HCT116 (cell line): ENCODE measurements around the gene CIBAR2. TPM values are rescaled to one million over a fixed set of nuclear protein-coding genes. Genes with fewer than 3 reads are reported as not detected.

ENCODE experiments used
- ATAC-seq: fragments of 200-7000 bp; cut with Tn5 transposase; 2 replicates; pipeline ENCODE4 v1.9.1; 2020; ENCODE audit warnings: mild to moderate bottlenecking, moderate library complexity
- BruUV-seq: library from RNA; stranded (reverse); fragments of 400-500 nt; replicated peaks from 2 replicates; lab custom pipeline; 2021; lab: Mats Ljungman, UMichigan
- CTCF ChIA-PET: fragments of 300-600 bp; sonication (Branson Sonifier 250); formaldehyde crosslinking; loops from one replicate; lab custom pipeline; 2021; ENCODE audit warnings: antibody characterized with exemption; lab: Charles Lee
- POLR2A ChIA-PET: fragments of 300-600, 350-600 bp; sonication (Branson Sonifier 250); formaldehyde crosslinking; loops from one replicate; lab custom pipeline; 2021; ENCODE audit warnings: antibody characterized with exemption; lab: Charles Lee
- RAD21 ChIA-PET, 2 experiments: fragments of 300-600 bp; sonication (Branson Sonifier 250); formaldehyde crosslinking; loops; one replicate each; lab custom pipeline; 2023; ENCODE audit warnings: low total read pairs in 2 of 2; ENCODE audit not compliant: uncharacterized antibody in 2 of 2, unreplicated experiment in 2 of 2, low non-redundant PET in 1 of 2; lab: Charles Lee
- DNase-seq: peaks from one replicate; pipeline ENCODE4 v3.0.0-alpha.2; 2010; ENCODE audit warnings: low read depth, low spot score
- H2AFZ ChIP-seq: fragments of 200-600 bp; shearing (Covaris generic), sonication (generic); 2 replicates; pipeline ENCODE4 v1.6.1; 2017; ENCODE audit warnings: low read depth, mixed run types, mixed read lengths, antibody characterized with exemption, low read length; ENCODE audit not compliant: poor library complexity, severe bottlenecking
- H3K27ac ChIP-seq: 2 replicates; pipeline ENCODE4 v1.5.1; 2012; ENCODE audit warnings: low read depth, low read length
- H3K27me3 ChIP-seq: fragments of 200-600 bp; sonication (generic); 2 replicates; pipeline ENCODE4 v1.6.1; 2016; ENCODE audit warnings: mixed run types, low read length, mixed read lengths; ENCODE audit not compliant: insufficient read depth
- H3K36me3 ChIP-seq, 2 experiments: fragments of 200-500 bp in 1 of 2; fragments of 200-600 bp in 1 of 2; sonication (Bioruptor generic) in 1 of 2; sonication (generic) in 1 of 2; 2 replicates each; pipeline versions ENCODE4 v1.5.1 to v1.6.1; 2014 to 2016; ENCODE audit warnings: low read length in 2 of 2, inconsistent platforms in 1 of 2, mixed read lengths in 1 of 2, mixed run types in 1 of 2; ENCODE audit not compliant: insufficient read depth in 2 of 2, control insufficient read depth in 1 of 2
- H3K4me1 ChIP-seq, 2 experiments: fragments of 200-600 bp in 1 of 2; sonication (generic) in 1 of 2; 2 replicates each; pipeline versions ENCODE4 v1.5.1 to v1.6.1; 2012 to 2017; ENCODE audit warnings: low read length in 2 of 2, inconsistent platforms in 1 of 2, mild to moderate bottlenecking in 1 of 2, mixed read lengths in 1 of 2, mixed run types in 1 of 2, moderate library complexity in 1 of 2; ENCODE audit not compliant: insufficient read depth in 2 of 2, control insufficient read depth in 1 of 2
- H3K4me2 ChIP-seq: fragments of 200-600 bp; sonication (generic); 2 replicates; pipeline ENCODE4 v1.6.1; 2017; ENCODE audit warnings: mixed run types, low read length, mixed read lengths
- H3K4me3 ChIP-seq, 2 experiments: fragments of 200-600 bp in 1 of 2; sonication (generic) in 1 of 2; replicated peaks in 1 of 2; 2 replicates each; pipeline ENCODE4 v1.5.1; 2011 to 2016; ENCODE audit warnings: low read length in 2 of 2, control low read depth in 1 of 2, low read depth in 1 of 2, mild to moderate bottlenecking in 1 of 2, mixed read lengths in 1 of 2, mixed run types in 1 of 2
- H3K79me2 ChIP-seq: fragments of 200-600 bp; sonication (generic); 2 replicates; pipeline ENCODE4 v1.6.1; 2017; ENCODE audit warnings: mild to moderate bottlenecking, mixed run types, low read length, moderate library complexity, mixed read lengths; ENCODE audit not compliant: insufficient read depth
- H3K9ac ChIP-seq: fragments of 200-600 bp; sonication (generic); 2 replicates; pipeline ENCODE4 v1.6.1; 2016; ENCODE audit warnings: low read length, mixed read lengths
- H3K9me2 ChIP-seq: fragments of 200-600 bp; sonication (generic), shearing (Covaris generic); 2 replicates; pipeline ENCODE4 v1.6.1; 2017; ENCODE audit warnings: mixed run types, mild to moderate bottlenecking, moderate library complexity; ENCODE audit not compliant: insufficient read depth
- H3K9me3 ChIP-seq, 2 experiments: fragments of 200-500 bp in 1 of 2; fragments of 200-600 bp in 1 of 2; sonication (Bioruptor generic) in 1 of 2; sonication (generic) in 1 of 2; 2 replicates each; pipeline ENCODE4 v1.6.1; 2014 to 2017; ENCODE audit warnings: low read length in 2 of 2, mixed read lengths in 2 of 2, inconsistent platforms in 1 of 2, low read depth in 1 of 2, mild to moderate bottlenecking in 1 of 2, mixed run types in 1 of 2, moderate library complexity in 1 of 2; ENCODE audit not compliant: control insufficient read depth in 1 of 2, insufficient read depth in 1 of 2
- H4K20me1 ChIP-seq: fragments of 200-600 bp; sonication (generic), shearing (Covaris generic); 2 replicates; pipeline ENCODE4 v1.6.1; 2017; ENCODE audit warnings: mixed run types, mild to moderate bottlenecking, moderate library complexity; ENCODE audit not compliant: insufficient read depth
- CBX3 ChIP-seq: IDR thresholded peaks from 2 replicates; pipeline ENCODE4 v1.6.1; 2012; ENCODE audit warnings: low read depth
- CEBPB ChIP-seq: IDR thresholded peaks from 2 replicates; pipeline ENCODE4 v1.6.1; 2012; ENCODE audit warnings: low read depth
- EGR1 ChIP-seq: IDR thresholded peaks from 2 replicates; pipeline ENCODE4 v1.6.1; 2012; ENCODE audit warnings: low read depth
- ELF1 ChIP-seq: IDR thresholded peaks from 2 replicates; pipeline ENCODE4 v1.6.1; 2012; ENCODE audit warnings: low read depth, borderline replicate concordance
- EZH2 ChIP-seq: fragments of 200-600 bp; sonication (generic); IDR thresholded peaks from 2 replicates; pipeline ENCODE4 v1.6.1; 2017; ENCODE audit warnings: antibody characterized with exemption, mixed run types
- FOSL1 ChIP-seq: IDR thresholded peaks from 2 replicates; pipeline ENCODE4 v1.6.1; 2012; ENCODE audit warnings: low read depth
- JUND ChIP-seq: IDR thresholded peaks from 2 replicates; pipeline ENCODE4 v1.6.1; 2012
- MAX ChIP-seq: IDR thresholded peaks from 2 replicates; pipeline ENCODE4 v1.6.1; 2012
- POLR2AphosphoS5 ChIP-seq: IDR thresholded peaks from 2 replicates; pipeline ENCODE4 v1.6.1; 2011; ENCODE audit warnings: mild to moderate bottlenecking, low read depth, low read length, moderate library complexity
- RAD21 ChIP-seq: IDR thresholded peaks from 2 replicates; pipeline ENCODE4 v1.6.1; 2012; ENCODE audit warnings: low read depth, mild to moderate bottlenecking
- SP1 ChIP-seq: IDR thresholded peaks from 2 replicates; pipeline ENCODE4 v1.6.1; 2012; ENCODE audit warnings: low read depth
- SRF ChIP-seq: IDR thresholded peaks from 2 replicates; pipeline ENCODE4 v1.6.1; 2012; ENCODE audit warnings: low read depth
- YY1 ChIP-seq: IDR thresholded peaks from 2 replicates; pipeline ENCODE4 v1.6.1; 2011; ENCODE audit warnings: low read length, low read depth, moderate library complexity, mild to moderate bottlenecking; ENCODE audit not compliant: insufficient replicate concordance; ENCODE audit errors: extremely low read depth
- ZBTB33 ChIP-seq: IDR thresholded peaks from 2 replicates; pipeline ENCODE4 v1.6.1; 2011; ENCODE audit warnings: mild to moderate bottlenecking, low read length, moderate library complexity; ENCODE audit not compliant: insufficient replicate concordance; ENCODE audit errors: extremely low read depth
- ZFX ChIP-seq: fragments of 450-650 bp; IDR thresholded peaks from 2 replicates; pipeline ENCODE4 v1.6.1; 2017
- ZNF274 ChIP-seq: fragments of 200-500 bp; sonication (Bioruptor generic); IDR thresholded peaks from 2 replicates; pipeline ENCODE4 v1.6.1; 2014; ENCODE audit warnings: mild to moderate bottlenecking, low read depth, low read length, inconsistent platforms
- intact Hi-C: fragments of 100-400 bp; cut with micrococcal nuclease; formaldehyde crosslinking; loops from 2 replicates; pipeline ENCODE4 v1.10.0; 2022
- total RNA-seq: library from RNA; stranded (reverse); gene quantifications from one replicate; pipeline ENCODE4 v1.2.1, GENCODE V29; 2021; ENCODE audit not compliant: unreplicated experiment

Gene CIBAR2
- total RNA-seq, 1 experiment from 2014 or later, result 0.27 TPM

- TF ChIP-seq ZNF274 (no peak), SP1 (no peak), FOSL1 (no peak), ELF1 (no peak), RAD21 (no peak), ZFX (no peak), EGR1 (no peak), ZBTB33 (no peak), CBX3 (no peak)
These were observed 40.8 kb upstream of the CIBAR2 start (continued) for GRCh38 chr16:85153046-85153445.

GRCh38 chr16:85152414-85153030, 40.2 kb upstream of the CIBAR2 start:
- DNase-seq, result no peak

More at GRCh38 chr16:85152414-85153030, 40.2 kb upstream of the CIBAR2 start:
- no peak overlapping the region for H3K9ac ChIP-seq
- peaks cover 5 to 11% of the 10 kb centered on the region in 2 experiments; a peak in 3 of 4 replicates for H3K4me1 ChIP-seq
- H3K9me2 ChIP-seq, result no peaks in the 10 kb centered on the region
- intact Hi-C loops, result no loop called here
- BruUV-seq, result no TSS peak
- RAD21 ChIA-PET, result no interaction called here
- H4K20me1 ChIP-seq, result no peaks in the 10 kb centered on the region
- H3K79me2 ChIP-seq, result no peaks in the 10 kb centered on the region
- H2AFZ ChIP-seq, result no peak overlapping the region
- TF ChIP-seq POLR2AphosphoS5 (no peak), JUND (no peak), CEBPB (no peak), ZFX (no peak), YY1 (no peak), MAX (no peak), SRF (no peak), EZH2 (no peak), ZNF274 (no peak), CBX3 (no peak), ELF1 (no peak)
- no peaks in the 10 kb centered on the region for H3K36me3 ChIP-seq
- CTCF ChIA-PET, result interaction anchor here (1.1 to 1.7 kb wide), 2 partner anchors 20 to 22 kb away, joined by 3 to 5 read pairs; no protein-coding TSS in a partner anchor
- peaks cover 7% of the 10 kb centered on the region; the same call in 1 of the 2 replicates for H3K27me3 ChIP-seq
- no peaks in the 10 kb centered on the region for H3K9me3 ChIP-seq
- no peak overlapping the region for H3K27ac ChIP-seq
- ATAC-seq, result no peak
- H3K4me3 ChIP-seq, result no peak overlapping the region
- POLR2A ChIA-PET, result interaction anchor here (0.7 kb wide), 1 partner anchor 1199 kb away, joined by 4 read pairs; no protein-coding TSS in a partner anchor
- H3K4me2 ChIP-seq, result no peak overlapping the region
